Skeletal muscle cell (primary cell): Measurements from ENCODE around the gene TNFSF8.

Experiments used
- DNase-seq: peaks from one replicate; pipeline ENCODE4 v3.0.0-alpha.2; 2010; ENCODE audit warnings: low read depth
- H3K4me3 ChIP-seq: 2 replicates; pipeline ENCODE4 v1.5.1; 2011; ENCODE audit warnings: low read depth, mild to moderate bottlenecking, control low read depth, low read length, moderate library complexity

Gene TNFSF8, protein sequence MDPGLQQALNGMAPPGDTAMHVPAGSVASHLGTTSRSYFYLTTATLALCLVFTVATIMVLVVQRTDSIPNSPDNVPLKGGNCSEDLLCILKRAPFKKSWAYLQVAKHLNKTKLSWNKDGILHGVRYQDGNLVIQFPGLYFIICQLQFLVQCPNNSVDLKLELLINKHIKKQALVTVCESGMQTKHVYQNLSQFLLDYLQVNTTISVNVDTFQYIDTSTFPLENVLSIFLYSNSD

DNA sequence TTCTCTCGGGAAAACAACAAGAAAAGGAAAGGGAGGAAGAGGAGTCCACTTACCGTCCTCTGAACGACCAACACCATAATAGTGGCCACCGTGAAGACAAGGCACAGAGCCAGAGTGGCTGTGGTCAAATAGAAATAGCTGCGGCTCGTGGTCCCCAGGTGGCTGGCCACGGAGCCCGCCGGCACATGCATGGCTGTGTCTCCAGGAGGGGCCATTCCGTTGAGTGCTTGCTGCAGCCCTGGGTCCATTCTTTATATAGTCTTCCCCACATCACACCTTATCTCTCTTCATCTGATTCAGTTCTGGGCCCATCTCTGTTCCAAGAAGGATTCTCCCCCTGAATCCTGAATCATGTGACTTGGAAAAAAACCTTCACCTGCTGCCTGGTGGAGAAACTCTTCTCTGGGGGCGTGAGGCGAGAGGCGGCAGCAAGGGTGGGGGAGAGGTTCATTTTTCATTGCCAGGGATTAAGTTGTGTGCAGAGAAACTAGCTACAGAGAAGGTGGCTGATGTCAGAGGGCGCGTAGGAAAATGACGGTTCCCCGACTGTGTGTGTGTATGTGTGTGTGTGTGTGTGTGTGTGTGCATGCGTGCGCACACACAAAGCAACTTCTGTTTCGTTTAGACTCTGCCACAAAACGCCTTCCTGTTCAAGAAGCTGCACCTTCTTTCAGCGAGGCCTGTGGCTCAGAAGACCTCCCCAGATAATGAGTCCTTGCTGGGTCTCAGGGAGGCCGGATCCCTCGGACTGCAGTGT, at the start of gene TNFSF8:
TNFSF8 (minus strand) TSS at position 536 of the 757 bp plus-strand sequence; CDS start at position 248, 288 bp downstream.
- DNase-seq, result no peak
- no peak within 1 kb of the TSS for H3K4me3 ChIP-seq

DNA sequence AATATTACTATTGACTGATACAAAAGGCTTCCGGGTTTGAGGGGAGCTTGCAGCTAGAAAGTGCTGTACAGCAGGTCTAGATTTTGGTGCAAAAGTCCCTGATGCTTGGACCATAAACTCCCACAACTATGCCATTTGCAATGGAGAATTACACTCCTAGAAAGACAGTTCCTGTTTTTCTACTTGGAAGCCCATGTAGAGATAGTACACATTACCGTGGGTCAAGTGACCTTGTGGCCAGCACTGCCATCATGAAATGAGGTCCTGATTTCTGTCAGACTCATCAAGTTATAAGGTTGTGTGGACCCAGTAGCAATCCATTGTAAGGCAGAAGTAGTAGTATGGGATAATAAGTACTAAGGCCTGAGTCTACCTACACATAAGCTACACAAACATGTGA, 42.8 kb upstream of the TNFSF8 start:
- H3K4me3 ChIP-seq, result no peak overlapping the region
- no peak for DNase-seq

DNA sequence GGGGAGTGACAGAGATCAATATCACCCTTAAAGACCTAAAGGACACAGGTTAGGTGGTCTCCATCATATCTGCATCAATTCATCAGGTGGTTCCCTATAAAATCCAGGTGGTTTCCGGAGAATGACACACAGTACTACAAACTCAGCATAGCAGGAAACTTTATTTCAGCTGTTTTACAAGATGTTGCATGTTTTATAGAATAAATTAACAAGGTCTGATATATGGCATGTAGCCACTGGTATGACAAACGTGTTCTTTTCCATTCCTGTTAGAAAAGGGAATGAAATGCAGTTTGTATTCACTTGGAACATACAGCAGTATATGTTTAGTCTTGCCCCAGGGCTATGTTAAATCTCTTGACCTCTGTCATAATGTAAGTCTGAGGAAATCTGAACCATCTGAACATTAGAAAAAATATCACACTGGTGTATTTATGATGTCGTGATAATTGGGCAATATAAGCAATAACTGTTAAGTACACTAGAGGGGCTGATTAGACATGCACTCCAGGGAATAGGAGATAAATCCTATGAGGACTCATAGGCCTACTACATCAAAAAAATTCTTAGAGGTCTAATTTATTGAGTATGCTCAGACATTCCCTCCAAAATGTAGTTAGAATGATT, 42.2 kb upstream of the TNFSF8 start:
- no peak for DNase-seq
- H3K4me3 ChIP-seq, result no peak overlapping the region

DNA sequence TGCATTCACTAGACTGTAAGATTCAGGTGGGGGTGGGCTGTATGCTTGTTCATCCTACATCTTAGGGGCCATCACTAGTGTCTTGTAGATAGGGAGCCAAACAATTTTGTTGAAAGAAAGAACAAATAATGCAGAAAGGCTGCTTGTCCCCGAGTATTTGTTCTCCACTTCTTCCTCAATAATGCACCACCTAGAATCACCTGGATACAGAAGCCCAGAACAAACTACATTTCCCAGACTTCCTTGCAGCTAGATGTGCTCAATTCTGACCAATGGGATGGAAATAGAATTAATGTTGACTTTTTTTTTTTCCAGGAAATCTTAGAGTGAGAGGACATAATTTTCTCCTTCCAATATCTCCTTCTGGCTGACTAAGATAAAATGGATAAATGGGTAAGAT, 38.9 kb upstream of the TNFSF8 start:
- no peak for DNase-seq
- H3K4me3 ChIP-seq, result no peak overlapping the region

DNA sequence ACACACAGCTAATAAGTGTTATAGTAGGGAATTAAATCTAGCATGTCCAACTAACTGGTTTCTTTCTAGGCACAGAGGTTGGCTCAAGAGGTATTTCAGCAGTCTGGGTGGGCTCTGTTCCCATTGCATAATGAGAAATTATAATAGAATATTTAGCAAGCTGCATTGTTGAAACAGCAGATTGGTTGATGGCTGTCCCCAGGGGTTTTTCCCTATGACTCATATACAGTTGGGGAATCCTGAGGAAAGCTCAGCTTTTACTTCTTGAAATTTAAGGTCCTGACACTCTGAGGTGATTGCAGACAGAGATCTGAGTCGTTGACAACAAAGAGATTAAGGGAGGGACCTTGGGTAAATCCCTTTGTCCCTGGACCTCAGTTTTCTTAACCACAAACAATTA, 38.3 kb upstream of the TNFSF8 start:
- DNase-seq, result peak; percentile 69
- no peak overlapping the region for H3K4me3 ChIP-seq

DNA sequence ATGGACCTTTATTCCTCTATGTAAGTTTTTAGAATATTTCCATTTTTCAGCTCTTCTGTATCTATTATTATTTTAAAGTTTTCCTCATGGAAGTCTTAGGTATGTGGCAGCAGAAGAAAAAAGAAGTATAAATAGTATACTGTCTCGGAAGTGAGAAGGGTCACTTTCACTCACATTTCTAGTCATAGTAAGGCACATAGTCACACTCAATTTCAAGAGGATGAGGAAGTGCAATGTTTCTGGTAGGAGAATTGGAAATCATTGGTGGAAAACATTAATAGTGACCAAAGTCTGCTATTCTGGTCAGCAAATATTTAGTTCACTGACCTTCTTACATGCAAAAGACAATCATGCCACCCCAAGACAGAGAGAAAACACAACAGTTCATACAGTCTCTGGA, 35.2 kb upstream of the TNFSF8 start:
- no peak for DNase-seq
- H3K4me3 ChIP-seq, result no peak overlapping the region

DNA sequence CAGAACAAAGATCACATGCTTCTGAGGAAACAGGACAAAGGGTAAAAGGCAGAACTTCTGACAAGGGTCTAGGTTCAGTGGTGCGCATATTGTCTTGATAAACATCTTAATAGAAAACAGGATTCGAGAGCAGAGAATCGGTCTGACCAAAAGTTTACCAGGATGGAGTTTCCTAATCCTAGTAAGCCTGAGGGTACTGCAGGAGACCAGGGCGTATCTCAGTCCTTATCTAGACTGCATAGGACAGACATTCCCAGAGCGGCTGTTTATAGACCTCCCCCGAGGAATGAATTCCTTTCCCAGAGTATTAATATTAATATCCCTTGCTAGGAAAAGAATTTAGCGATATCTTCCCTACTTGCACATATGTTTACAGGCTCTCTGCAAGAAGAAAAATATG, 32.4 kb upstream of the TNFSF8 start:
- no peak overlapping the region for H3K4me3 ChIP-seq
- no peak for DNase-seq

DNA sequence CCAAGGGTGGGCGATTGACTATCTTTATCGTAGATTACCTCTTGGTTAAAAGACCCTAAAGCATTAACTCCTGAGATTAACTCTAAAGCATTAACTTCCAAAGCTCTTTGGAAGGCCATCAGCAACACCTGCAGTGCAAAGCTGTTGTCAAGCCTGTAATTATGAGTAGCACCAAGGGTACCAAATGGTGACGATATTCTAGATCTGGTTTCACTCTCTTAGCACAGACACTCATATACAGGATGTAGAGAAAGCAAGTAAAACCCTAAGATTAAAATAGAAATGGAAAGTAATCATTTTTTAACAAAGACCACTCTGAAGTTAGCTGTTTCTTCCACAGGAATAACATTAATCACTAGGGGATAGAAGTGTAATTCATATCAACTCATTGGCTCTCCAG, 29.9 kb upstream of the TNFSF8 start:
- DNase-seq, result no peak
- no peak overlapping the region for H3K4me3 ChIP-seq

DNA sequence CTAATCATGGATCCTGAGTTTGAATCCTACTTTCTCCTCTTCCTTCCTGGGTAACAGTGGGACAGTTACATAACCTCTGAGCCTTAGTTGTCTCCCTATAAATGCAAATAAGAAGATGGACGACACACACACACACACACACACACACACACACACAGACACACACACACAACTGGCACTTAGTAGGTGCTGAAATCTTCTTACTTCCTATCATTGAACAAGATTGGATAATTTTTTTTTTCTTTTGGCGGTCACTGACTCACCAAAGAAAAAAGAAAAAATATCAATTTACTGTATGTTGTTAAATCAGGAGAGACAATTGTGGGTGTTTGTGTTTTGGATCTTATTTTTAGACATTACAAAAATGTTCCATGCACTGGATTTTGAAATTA, 28.4 kb upstream of the TNFSF8 start:
- no peak for DNase-seq
- no peak overlapping the region for H3K4me3 ChIP-seq

DNA sequence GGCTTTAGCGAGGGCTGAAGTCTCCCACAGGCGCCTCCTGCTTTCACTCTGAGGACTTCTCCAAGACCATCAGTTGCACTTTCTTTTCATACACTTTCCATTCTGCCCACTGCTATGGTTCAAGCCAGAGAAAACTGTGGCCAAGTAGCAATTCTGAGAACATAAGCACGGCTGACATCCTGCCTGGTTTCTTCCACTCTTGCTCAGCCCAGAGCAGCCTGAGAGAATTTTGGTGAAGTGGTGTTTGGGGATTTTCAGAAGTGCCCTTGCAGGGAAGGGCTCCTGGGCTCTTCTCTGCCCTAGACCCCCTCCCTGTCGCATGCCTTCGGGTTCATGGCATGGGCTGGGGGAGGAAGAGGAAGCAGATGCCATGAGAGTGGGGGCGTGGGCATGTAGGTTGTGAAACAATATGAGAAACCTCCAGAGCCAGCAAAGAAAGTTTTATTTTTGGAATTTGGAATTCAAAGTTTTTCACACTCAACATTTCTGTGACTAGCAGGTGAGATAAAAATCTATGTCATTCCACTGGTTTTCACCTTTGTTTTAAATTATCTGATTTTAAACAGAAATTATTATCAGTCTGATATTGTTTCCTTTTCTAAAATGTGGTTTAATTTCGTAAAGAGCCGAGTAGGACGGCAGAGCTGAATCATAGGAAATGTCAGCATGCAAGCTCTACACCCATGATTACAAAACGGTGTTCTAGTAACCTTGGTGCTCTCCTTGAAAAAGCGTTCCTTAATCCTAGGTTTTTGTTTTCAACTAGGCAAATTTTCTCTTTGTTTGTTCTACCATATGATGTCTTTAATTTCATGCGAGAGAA, 27.8 kb upstream of the TNFSF8 start:
- no peak for DNase-seq
- H3K4me3 ChIP-seq, result no peak overlapping the region

DNA sequence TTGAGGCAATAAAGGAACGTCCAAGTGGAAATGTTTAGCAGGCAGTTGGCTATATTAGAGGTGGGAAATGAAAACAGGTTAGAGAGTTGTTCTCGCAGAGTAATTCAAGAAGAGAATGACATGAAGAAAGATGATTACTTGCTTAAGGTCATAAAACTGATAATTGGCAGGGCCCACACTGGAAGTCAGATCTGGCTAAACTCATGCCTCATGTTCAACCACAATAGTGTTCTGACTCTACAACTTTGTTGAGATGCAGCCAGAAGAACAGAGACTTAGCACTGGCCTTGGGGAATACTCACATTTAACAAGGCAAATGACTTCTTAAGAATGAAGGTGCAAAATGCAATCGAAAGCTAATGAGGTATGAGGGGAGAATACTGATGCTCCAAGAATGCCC, 27.2 kb upstream of the TNFSF8 start:
- H3K4me3 ChIP-seq, result no peak overlapping the region
- DNase-seq, result no peak

DNA sequence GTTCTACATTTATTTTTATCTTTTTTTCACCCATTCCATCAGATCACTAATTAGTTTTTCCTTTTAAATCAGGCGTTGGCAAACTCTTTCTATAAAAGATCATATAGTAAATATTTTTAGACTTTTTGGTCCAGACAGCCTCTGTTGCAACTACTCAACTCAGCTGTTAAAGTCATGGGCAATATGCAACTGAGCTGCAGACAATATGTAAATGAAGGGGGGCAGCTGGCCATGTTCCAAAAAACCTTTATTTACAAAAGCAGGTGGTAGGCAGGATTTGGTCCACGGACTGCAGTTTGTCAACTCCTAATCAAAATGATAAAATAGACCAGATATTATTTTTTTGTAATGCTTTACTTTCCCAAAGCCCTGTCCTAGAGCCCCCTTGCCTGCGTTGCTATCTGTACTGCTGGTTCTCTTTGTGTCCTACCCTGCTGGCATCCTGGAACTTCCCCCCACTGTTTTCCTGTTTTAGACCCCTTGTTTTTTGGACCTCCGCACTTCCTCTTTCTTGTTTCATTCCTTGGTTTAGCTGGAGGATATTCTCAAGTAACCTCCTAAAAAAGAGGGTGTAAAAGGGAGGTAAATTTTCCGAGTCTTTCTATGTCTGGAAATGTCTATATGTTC, 24.7 kb upstream of the TNFSF8 start:
- no peak overlapping the region for H3K4me3 ChIP-seq
- no peak for DNase-seq

DNA sequence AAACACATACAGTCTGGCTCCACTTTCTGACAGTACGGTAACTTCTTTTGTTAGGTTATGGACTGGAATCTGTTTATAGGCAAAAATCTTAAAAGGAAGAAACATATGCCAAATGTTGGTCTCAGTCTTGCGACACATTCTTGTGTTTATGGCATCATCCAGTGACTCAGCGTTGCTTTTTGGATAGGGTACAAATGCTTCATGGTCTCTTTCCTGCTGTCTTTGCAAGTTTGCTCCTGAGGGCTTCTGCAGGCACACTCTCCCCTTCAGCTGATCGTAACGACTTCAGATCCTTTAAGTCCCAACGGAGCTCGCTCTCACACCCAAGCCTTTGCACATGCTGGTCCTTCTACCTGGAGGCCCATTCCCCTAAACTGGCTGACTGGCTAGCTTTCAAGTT, 23.6 kb upstream of the TNFSF8 start:
- no peak overlapping the region for H3K4me3 ChIP-seq
- DNase-seq, result peak; percentile 67

DNA sequence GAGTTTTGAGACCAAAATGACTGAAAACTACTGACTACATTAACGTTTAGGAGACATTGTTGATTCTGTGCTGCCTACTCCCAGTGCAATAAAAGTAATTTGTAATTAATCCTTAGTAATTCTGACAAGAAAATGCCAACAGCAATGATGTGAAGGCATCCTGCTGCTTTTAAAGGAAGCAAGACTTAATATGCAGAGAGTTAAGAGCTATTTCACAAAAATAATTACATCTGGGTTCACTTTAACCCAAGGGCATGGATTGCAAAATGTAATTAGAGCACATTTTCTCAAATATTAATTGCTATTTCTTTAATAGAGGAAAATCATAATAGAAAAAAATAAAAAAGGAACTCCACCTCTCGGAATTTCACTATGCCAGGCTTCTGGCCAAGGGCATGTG, 22.7 kb upstream of the TNFSF8 start:
- H3K4me3 ChIP-seq, result no peak overlapping the region
- no peak for DNase-seq

DNA sequence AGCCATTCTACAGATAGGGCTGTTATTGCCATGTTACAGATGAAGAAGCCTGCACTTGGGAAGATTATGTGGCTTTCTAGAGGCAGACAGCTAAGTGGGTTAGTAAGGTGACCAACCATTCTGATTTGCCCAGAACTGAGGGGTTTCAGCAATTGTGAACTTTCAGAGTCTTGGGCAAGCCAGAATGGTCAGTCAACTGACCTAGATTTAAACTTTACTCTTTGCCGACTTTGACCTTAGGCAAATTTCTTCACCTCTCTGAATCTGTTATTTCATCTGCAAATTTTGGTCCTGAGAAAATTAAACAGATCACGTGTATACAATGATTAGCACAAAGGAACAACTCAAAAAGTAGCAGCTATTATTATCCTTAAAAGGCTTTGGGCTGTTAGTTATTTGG, 20.4 kb upstream of the TNFSF8 start:
- DNase-seq, result no peak
- H3K4me3 ChIP-seq, result no peak overlapping the region

DNA sequence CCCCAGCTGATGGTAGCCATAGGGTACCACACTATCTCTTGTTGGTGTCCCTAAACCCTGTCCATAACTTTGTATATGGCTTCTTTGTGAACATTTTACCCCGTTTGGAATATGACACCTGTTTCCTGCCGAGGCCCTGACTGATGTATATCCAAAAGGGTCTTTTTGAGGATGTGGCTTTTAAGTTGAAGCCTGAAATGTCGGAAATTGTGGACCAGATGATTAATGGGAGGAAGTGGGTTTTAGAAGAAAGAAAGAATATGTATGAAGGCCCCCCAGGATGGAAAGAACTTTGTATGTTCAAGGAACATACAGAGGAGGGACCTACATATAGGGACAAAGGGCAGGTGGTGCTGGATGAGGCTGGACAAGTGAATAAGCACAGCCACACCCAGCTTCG, 16.7 kb upstream of the TNFSF8 start:
- DNase-seq, result no peak

DNA sequence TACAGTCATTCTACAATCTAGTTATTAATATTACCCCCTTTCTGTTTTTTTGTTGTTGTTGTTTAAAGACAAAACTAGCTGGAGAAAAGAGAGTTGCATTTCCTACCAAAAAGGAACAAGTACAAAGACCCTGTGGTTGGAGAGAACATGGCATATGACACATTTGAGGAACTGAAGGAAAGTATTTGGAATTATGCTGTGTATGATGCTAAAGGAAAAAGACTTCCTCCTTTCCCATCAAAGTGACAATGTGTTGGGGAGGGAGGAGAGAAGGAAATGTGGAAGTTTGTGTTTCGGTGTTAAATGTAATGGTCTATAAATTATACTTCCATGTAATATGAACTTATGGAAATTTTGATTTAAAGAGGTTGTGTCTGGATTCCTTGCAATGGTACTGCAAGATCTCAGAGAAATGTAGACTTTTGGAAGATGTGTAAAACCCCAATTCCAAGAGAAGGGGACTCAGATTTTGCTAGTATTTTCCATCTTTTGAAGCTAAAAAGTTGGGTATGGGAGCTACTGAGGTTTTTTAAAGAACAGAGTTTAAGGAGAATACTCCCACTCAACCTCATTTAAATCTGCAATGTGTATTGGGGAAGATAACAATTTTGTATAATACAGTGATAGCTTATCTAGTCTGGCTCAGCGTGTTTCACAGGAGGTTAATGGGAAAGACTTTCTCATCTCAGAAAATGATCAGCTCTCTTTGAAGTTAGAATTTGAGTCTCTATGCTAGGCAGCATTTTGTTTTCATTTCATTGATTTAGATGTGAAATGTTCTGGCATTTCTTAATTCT, 15.4 kb upstream of the TNFSF8 start:
- DNase-seq, result no peak
- H3K4me3 ChIP-seq, result no peak overlapping the region

More for the DNA sequence above, 16.7 kb upstream of the TNFSF8 start:
- no peak overlapping the region for H3K4me3 ChIP-seq

DNA sequence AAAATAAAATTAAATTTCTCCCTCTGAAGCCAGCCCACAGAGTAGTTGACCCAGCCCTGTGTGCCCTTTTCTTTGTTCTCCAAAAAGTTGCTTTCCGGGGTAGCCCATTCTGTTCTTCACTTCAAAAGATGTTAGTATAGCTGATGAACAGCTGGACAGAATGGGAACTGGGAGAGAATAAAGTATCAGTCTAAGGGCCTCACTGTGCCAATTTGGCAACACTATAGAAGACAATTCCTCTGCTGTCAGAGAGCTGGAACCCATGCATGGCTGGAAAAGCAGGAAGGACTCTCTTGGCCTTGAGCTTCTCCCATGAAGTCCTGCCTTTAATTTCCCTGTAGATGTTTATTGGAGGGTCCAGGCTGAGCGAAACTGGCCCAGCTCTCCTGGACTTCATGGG, 11.0 kb upstream of the TNFSF8 start:
- no peak for DNase-seq

More for the DNA sequence above, 11.0 kb upstream of the TNFSF8 start:
- no peak overlapping the region for H3K4me3 ChIP-seq
